ENCODE results near the gene MS4A15.

Gene MS4A15

GRCh38 chr11:60775420-60775961, 18.8 kb downstream of the MS4A15 start:
- DNase-seq (ENCODE audit: low read depth in 1 of 2, low spot score in 1 of 2) = peak; percentile 77 to 84
- H3K4me3 ChIP-seq (replicated peaks; ENCODE audit: insufficient read depth, low read length) = no peak overlapping the region
- no peak for TF ChIP-seq REST (IDR thresholded peaks at IDR 0.05; ENCODE audit: insufficient replicate concordance, low read depth)
- TF ChIP-seq CTCF (IDR thresholded peaks at IDR 0.05; ENCODE audit: insufficient read depth, low read length) = peak; percentile 95
- peaks cover 2% of the 10 kb centered on the region for H3K27me3 ChIP-seq (ENCODE audit: insufficient read depth, poor library complexity, severe bottlenecking)
- H3K27ac ChIP-seq (replicated peaks) = no peak overlapping the region

- H3K27ac ChIP-seq (replicated peaks) = no peak overlapping the region
- H3K27me3 ChIP-seq (ENCODE audit: insufficient read depth, poor library complexity, severe bottlenecking) = peaks cover 2% of the 10 kb centered on the region
- TF ChIP-seq GABPA (IDR thresholded peaks at IDR 0.05; ENCODE audit: low read depth) = no peak
- no peak for TF ChIP-seq CTCF (IDR thresholded peaks at IDR 0.05; ENCODE audit: insufficient read depth, low read length)
- TF ChIP-seq REST (IDR thresholded peaks at IDR 0.05; ENCODE audit: insufficient replicate concordance, low read depth) = no peak
- no peak for TF ChIP-seq SPI1 (IDR thresholded peaks at IDR 0.05; ENCODE audit: borderline replicate concordance, low read depth)
- no peak for TF ChIP-seq POLR2AphosphoS5 (IDR thresholded peaks at IDR 0.05; ENCODE audit: low read depth)
- DNase-seq (ENCODE audit: low read depth in 1 of 2, low spot score in 1 of 2) = no peak
- no peak overlapping the region for H3K4me3 ChIP-seq (replicated peaks; ENCODE audit: insufficient read depth, low read length)
Measured at GRCh38 chr11:60776167-60776566, 19.5 kb downstream of the MS4A15 start.

GRCh38 chr11:60777106-60777505, 20.4 kb downstream of the MS4A15 start:
- Histone ChIP-seq H3K4me3 (replicated peaks; ENCODE audit: insufficient read depth, low read length) (no peak overlapping the region), H3K27ac (replicated peaks) (no peak overlapping the region), H3K27me3 (ENCODE audit: insufficient read depth, poor library complexity, severe bottlenecking) (peaks cover 2% of the 10 kb centered on the region)
- no peak for DNase-seq (ENCODE audit: low read depth in 1 of 2, low spot score in 1 of 2)
- no peak for TF ChIP-seq POLR2AphosphoS5 (IDR thresholded peaks at IDR 0.05; ENCODE audit: low read depth)
- TF ChIP-seq SPI1 (IDR thresholded peaks at IDR 0.05; ENCODE audit: borderline replicate concordance, low read depth) = no peak
- TF ChIP-seq REST (IDR thresholded peaks at IDR 0.05; ENCODE audit: insufficient replicate concordance, low read depth) = no peak
- no peak for TF ChIP-seq GABPA (IDR thresholded peaks at IDR 0.05; ENCODE audit: low read depth)
- no peak for TF ChIP-seq CTCF (IDR thresholded peaks at IDR 0.05; ENCODE audit: insufficient read depth, low read length)
